Raji (cell line): Measurements from ENCODE around the gene UTP4.
A peak's percentile ranks its signal among the peaks of the same experiment; 100 is the strongest.

Experiments used
- POLR2A ChIP-seq: IDR thresholded peaks from 2 replicates; pipeline ENCODE4 v1.6.1; 2011; ENCODE audit warnings: low read depth, low read length, control low read depth; ENCODE audit not compliant: insufficient read depth

The UTP4 gene

DNA sequence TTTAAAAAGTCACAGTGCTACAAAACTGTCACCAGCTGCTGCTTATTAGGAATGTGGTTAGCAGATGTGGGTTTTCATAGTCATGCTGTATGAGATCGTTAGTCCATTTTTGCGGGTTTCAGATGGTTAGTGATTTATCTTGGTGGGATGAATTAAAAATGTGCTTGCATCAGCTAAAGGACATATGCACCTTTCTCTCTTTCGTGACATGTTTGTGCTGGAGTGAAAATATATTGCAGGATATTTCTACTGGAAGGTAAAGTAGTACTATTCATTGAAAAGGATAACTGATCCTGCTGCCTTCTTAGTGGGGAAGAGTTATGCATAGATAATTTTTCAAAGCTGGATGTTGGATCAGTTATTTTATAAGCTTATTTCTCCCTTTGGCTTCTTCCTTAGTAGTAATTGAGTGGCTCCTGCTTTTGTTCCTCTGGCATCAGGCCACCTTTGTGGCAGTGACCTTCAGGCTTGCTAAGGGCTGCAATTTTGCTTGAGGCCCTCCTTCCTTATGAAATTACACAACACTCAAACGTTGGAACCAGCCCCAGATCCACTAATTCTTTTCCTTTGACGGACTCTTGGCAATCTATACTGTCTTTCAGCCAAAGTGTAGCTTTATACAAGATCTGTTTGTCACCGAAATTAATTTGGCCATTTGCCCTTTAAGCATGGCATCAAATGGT is 47.0 kb downstream of the UTP4 start:
- TF ChIP-seq POLR2A, result no peak

DNA sequence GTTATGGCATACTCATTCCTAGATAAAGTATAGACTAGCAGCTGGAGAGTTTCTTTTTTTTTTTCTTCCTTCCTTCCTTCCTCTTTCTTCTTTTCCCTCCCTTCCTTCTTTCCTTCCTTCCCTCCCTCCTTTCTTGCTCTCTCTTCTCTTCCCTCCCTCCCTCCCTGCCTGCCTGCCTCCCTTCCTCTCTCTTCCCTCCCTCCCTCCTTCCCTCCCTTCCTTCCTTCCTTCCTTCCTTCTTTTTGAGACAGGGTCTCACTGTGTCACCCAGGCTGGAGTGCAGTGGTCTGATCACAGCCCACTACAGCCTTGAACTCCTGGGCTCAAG is 47.5 kb downstream of the UTP4 start:
- TF ChIP-seq POLR2A, result no peak

DNA sequence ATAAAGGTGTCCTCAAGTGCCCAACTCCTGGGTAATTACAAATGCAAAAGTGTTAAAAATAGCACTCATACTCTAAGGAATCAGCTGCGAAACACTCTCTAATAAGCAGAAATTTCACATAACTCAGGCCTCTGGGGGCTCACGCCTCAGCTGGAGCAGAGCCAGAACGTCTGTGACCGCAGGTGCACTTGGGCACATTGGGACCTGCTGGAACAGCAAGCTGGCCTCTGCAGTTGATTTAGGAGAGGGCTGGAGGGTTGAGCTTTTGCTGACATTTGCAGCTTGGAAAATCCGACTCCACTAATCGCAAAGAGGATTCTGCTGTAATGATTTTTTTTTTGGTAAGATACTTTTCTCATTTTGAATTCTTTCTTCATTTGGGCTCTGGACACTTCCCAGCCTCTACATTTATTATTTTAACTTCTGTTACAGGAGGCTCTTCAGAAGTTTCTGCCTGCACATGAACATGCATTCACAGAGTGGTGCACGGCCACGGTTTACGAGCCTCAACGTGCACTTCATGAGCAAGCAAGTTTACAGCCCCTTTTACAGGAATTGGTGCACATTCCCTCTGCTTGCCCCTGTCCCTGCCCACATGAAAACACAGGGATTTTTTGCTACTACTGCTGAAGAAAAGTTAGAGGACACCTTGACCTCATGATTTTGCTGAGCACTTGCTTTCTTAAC is 50.4 kb downstream of the UTP4 start:
- no peak for TF ChIP-seq POLR2A

- peak; percentile 86 for TF ChIP-seq POLR2A
These were observed 54.4 kb downstream of the UTP4 start, which contains the start of gene SNTB2 for GRCh38 chr16:69186642-69187445. Gene SNTB2, plus strand, starts transcription at chr16:69187164. Its CDS starts 3 bp downstream, at chr16:69187167.

- TF ChIP-seq POLR2A, result peak; percentile 10; the same call in 1 of the 2 replicates
These were observed 55.2 kb downstream of the UTP4 start for GRCh38 chr16:69187446-69188235.

GRCh38 chr16:69188236-69188549 is 55.7 kb downstream of the UTP4 start:
- 0 out of 2 replicates have a peak, but pooled peaks have one; percentile 26 for TF ChIP-seq POLR2A

DNA sequence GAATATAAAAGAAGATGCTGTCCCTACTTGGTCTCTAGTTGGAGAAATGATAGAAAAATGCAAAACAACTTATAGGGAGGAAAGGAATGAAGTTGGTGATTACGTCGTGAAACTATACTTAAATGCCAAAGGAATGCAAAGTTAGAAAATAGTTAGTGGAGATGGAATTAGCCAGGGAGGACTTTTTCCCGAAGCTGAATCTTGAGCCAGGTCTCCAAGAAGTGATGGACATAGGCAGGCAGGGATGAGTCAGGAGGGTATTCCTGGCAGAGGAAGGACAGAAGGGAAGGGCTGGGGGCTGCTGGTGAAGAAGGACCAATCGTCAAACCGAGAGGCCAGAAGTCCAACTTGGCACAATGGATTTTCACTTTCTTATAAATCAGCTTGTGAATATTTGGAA is 56.3 kb downstream of the UTP4 start:
- no peak for TF ChIP-seq POLR2A

- no peak for TF ChIP-seq POLR2A
These were observed 57.7 kb downstream of the UTP4 start for GRCh38 chr16:69190046-69190588.

DNA sequence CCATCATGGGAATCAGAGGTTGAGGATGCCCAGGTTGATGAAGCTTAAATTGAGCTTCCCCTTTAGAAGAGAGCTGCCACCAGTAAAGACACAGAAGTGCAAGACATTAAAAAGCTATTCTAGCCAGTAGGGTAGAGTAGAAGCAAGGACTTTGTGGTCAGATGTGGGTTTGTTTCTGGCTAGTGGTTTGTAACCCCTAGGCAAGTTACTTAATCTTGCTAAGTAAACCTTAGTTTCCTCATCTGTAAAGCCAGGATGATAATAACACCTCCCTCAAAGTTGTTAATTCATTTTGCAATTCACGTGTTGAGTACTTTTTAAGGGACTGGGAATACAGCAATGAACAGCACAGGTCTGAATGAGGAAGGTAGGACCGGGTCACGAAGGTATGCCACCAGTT is 58.1 kb downstream of the UTP4 start:
- TF ChIP-seq POLR2A, result no peak

- no peak for TF ChIP-seq POLR2A
These were observed 58.7 kb downstream of the UTP4 start for GRCh38 chr16:69191136-69191535.

DNA sequence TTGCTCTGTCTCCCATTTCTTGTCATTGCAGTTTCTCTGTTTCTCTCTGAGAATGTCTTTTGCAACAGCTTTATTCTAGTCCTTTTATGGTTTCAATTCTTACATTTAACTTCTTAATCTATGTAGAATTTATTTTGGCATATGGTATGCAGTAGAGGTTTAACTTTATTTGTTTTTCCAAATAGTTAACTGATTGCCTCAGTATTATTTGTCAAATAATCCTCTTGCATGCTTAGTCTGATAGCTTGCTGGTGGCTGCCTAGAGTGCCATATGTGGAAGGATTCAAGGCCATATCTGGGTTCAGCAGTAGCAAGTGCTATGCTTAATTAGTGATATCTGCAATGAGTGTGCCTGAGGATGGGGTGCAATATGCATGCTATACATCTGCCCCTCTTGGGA is 61.4 kb downstream of the UTP4 start:
- TF ChIP-seq POLR2A, result no peak

- TF ChIP-seq POLR2A, result no peak
These were observed 62.0 kb downstream of the UTP4 start for GRCh38 chr16:69194488-69194887.

GRCh38 chr16:69195369-69196029 is 63.0 kb downstream of the UTP4 start:
- TF ChIP-seq POLR2A, result no peak

DNA sequence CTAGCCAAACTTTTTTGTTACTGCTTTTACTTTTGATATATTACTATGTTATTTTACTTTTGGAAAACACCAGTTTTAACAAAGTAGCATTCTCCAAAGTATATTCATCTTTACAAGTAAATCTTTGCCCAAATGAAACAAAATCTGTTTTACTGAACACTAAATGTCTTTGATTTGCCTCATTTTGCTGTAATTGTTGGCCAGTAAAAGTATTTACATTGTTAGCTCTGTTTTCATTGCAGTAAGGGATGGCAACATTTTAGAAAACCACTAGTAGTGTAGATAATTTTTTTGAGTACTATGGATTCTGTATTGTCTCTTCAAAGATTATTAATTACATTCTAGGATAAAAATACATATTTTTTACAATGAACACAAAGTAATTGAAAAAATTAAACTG is 65.1 kb downstream of the UTP4 start:
- TF ChIP-seq POLR2A, result no peak
